ENCODE measurements around the gene MYH14. TPM values are rescaled to one million over a fixed set of nuclear protein-coding genes. Genes with fewer than 3 reads are reported as not detected.

The MYH14 gene
- total and polyA plus RNA-seq, 2 of the 13 experiments (the other 11 are each of a cell fraction or from before 2014, with no cell fraction given) = 5.5 to 5.8 TPM

DNA sequence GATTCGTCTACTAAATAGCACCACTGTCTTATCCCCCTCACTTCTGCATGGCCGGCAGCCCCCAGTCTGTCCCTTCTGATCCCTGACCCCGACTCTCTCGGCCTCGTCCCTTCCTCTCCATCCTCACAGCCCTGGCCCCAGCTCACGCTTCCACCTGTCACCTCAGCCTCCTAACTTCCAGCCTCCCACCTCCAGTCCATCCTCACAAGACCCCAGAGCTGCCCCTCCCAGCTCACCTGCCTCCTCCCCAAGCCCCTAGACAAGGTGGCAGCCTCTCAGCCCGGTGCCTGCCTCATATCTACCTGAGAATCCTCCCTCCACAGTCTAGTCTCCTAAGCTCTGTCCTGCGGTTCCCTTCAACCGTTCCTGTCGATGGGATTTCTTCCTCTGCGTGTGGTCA is 115.7 kb downstream of the MYH14 start:
- ATAC-seq (no peak), DNase-seq (ENCODE audit: low spot score) (no peak), FAIRE-seq (no peak)
- ChIA-PET CTCF (ENCODE audit: low intra/inter-chr PET ratio, low total read pairs) (no interaction called here), POLR2A (no interaction called here)
- Histone ChIP-seq H3K79me2 (ENCODE audit: insufficient read depth, low read length) (no peaks in the 10 kb centered on the region), H3K27ac (ENCODE audit: extremely low read length, insufficient read depth, low read length) (no peak overlapping the region), H3K9me3 (ENCODE audit: low read length) (no peaks in the 10 kb centered on the region), H2AFZ (ENCODE audit: low read length) (no peak overlapping the region), H3K9ac (ENCODE audit: insufficient read depth, low read depth, low read length) (no peak overlapping the region), H3K36me3 (replicated peaks in 1 of 2; ENCODE audit: control insufficient read depth in 1 of 2, insufficient read depth in 2 of 2, low read length in 2 of 2) (peaks cover 0 to 3% of the 10 kb centered on the region in 2 experiments; a peak in 3 of 5 replicates), H3K4me1 (ENCODE audit: insufficient read depth, low read length) (peaks cover under 1% of the 10 kb centered on the region; the same call in 1 of the 2 replicates), H3K4me2 (ENCODE audit: low read depth, low read length) (no peak overlapping the region), H4K20me1 (ENCODE audit: insufficient read depth, low read length) (no peaks in the 10 kb centered on the region), H3K4me3 (replicated peaks in 1 of 3; ENCODE audit: insufficient read depth in 1 of 3, low read depth in 2 of 3, low read length in 3 of 3) (no peak overlapping the region), H3K27me3 (ENCODE audit: control insufficient read depth in 1 of 2, insufficient read depth in 2 of 2, low read length in 2 of 2) (no peaks in the 10 kb centered on the region)
- TF ChIP-seq MAF1 (CRISPR knock-in tag; IDR thresholded peaks at IDR 0.05; ENCODE audit: borderline replicate concordance) (no peak), ZNF784 (CRISPR knock-in tag; IDR thresholded peaks at IDR 0.05; ENCODE audit: borderline replicate concordance) (no peak), IRF1 (CRISPR knock-in tag; IDR thresholded peaks at IDR 0.05; ENCODE audit: low read depth) (no peak)
- no TSS peak for BruUV-seq (replicated peaks)
- 89% methylated on average over 11 of the region's 11 CpGs for WGBS (ENCODE audit: low lambda C conversion rate)
- intact Hi-C loops (cut with micrococcal nuclease; ENCODE audit: unreplicated experiment) (no loop called here), in situ Hi-C loops (cut with HindIII; ENCODE audit: extremely low pct_ligation_motif_present, low pct_unique_long_range_greater_than_20kb) (no loop called here)

DNA sequence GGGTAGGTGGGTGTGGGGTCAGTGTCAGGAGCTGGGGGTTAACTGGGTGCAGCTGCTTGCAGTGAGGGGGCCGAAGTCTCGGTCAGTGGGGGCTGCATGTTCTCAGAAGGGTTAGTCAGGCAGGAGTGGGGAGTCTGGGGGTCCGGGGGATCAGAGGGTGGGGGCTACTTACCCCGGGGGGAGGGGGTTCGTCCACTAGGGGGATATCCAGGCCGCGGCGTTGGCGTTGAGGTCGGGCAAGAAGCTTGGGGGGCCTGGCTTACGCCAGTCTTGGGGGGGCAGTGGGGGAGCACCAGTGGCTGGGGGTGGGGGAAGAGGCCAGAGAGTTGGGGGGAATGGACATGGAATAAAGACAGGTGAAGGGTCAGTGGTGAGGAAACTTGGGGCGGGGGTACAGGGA is 116.6 kb downstream of the MYH14 start:
- H3K27ac ChIP-seq (ENCODE audit: extremely low read length, insufficient read depth, low read length) = no peak overlapping the region
- 95% methylated on average over 12 of the region's 12 CpGs for WGBS (ENCODE audit: low lambda C conversion rate)
- FAIRE-seq = no peak
- no peak overlapping the region for H3K4me3 ChIP-seq (replicated peaks in 1 of 3; ENCODE audit: insufficient read depth in 1 of 3, low read depth in 2 of 3, low read length in 3 of 3)
- no peak overlapping the region for H2AFZ ChIP-seq (ENCODE audit: low read length)
- H3K27me3 ChIP-seq (ENCODE audit: control insufficient read depth in 1 of 2, insufficient read depth in 2 of 2, low read length in 2 of 2) = no peaks in the 10 kb centered on the region
- no TSS peak for BruUV-seq (replicated peaks)
- no peak overlapping the region for H3K9ac ChIP-seq (ENCODE audit: insufficient read depth, low read depth, low read length)
- intact Hi-C loops (cut with micrococcal nuclease; ENCODE audit: unreplicated experiment) (no loop called here), in situ Hi-C loops (cut with HindIII; ENCODE audit: extremely low pct_ligation_motif_present, low pct_unique_long_range_greater_than_20kb) (no loop called here)
- no peak for TF ChIP-seq SMC3 (IDR thresholded peaks at IDR 0.05; ENCODE audit: low read length)
- no peak for TF ChIP-seq POLR2G (IDR thresholded peaks at IDR 0.05; ENCODE audit: low read depth, low read length)
- no peak for TF ChIP-seq IKZF4 (CRISPR knock-in tag; IDR thresholded peaks at IDR 0.05; ENCODE audit: borderline replicate concordance, low read depth, not compliant biosample characterization)
- no peak for TF ChIP-seq RNF2 (conservative IDR thresholded peaks at IDR 0.05; ENCODE audit: low read depth)
- no peak for TF ChIP-seq PITX1 (CRISPR knock-in tag; IDR thresholded peaks at IDR 0.05)
- DNase-seq (ENCODE audit: low spot score) = no peak
- no peaks in the 10 kb centered on the region for H3K79me2 ChIP-seq (ENCODE audit: insufficient read depth, low read length)
- no peak for ATAC-seq
- H4K20me1 ChIP-seq (ENCODE audit: insufficient read depth, low read length) = no peaks in the 10 kb centered on the region
- ChIA-PET CTCF (ENCODE audit: low intra/inter-chr PET ratio, low total read pairs) (no interaction called here), POLR2A (no interaction called here)
- H3K4me1 ChIP-seq (ENCODE audit: insufficient read depth, low read length) = peaks cover 9% of the 10 kb centered on the region
- no peaks in the 10 kb centered on the region for H3K9me3 ChIP-seq (ENCODE audit: low read length)
- peaks cover 0 to 3% of the 10 kb centered on the region in 2 experiments; a peak in 3 of 5 replicates for H3K36me3 ChIP-seq (replicated peaks in 1 of 2; ENCODE audit: control insufficient read depth in 1 of 2, insufficient read depth in 2 of 2, low read length in 2 of 2)
- no peak overlapping the region for H3K4me2 ChIP-seq (ENCODE audit: low read depth, low read length)
